ENCODE measurements around the gene MOB3A.

The MOB3A gene

GRCh38 chr19:2081873-2082810, 14.0 kb downstream of the MOB3A start:
- no peak for DNase-seq (ENCODE audit: low read depth)

GRCh38 chr19:2080336-2080988, 15.7 kb downstream of the MOB3A start:
- DNase-seq (ENCODE audit: low read depth): no peak

DNA sequence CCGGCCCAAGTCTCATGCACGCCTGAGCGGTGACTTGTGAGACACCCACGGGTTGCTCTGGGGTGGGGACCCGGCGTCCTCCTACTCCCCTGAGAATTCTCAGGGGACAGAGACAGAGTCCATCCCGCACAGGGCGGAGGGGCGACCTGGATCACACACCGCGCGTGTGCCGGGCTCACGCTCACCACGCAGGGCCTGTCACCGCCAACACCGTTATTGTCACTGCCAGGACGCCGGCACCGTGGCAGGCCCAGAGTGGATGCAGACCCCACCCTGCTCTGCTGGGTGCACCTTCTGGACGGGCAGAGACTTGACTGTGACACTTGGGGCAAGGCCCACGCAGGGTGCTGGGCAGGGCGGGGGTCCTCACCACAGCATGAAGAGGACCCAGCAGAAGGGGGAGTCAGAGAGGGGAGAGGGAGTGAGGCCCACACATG, 16.2 kb downstream of the MOB3A start:
- no peak for DNase-seq (ENCODE audit: low read depth)

DNA sequence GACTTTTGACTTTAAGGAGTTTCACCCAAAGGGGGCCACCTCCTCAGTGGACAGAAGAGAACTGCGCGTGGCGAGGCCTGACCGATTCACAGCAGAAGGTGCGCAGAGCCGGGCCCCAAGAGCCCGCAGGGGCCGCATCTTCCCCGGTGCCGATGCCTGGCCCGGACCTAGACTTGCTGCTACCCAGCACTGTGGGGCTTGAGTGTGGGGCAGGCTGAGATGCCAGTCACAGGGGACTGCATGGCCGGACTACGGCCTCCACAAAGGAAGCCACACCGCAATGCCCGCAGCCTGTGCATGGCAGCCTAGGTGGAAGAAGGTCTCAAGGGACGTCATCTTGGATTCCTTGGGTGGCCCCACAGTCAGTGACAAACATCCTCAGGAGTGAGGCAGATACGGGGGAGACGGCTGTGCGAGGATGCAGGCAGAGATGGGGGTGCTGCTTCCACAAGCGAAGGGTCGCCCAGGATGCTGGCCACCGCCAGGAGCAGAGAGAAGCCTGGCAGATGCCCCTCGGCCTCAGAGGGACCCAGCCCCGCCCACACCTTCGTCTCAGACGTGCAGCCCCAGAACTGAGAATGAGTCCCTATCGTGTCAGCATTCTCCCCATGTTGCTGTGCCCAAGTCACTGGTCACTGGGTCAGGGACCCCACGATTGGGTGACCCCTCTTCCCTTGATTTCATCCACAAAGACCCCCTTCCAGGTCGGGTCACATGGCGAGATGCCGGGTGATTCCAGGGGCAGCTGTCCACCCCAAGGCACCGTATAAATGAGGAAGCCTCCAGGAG, 16.9 kb downstream of the MOB3A start:
- no peak for DNase-seq (ENCODE audit: low read depth)

DNA sequence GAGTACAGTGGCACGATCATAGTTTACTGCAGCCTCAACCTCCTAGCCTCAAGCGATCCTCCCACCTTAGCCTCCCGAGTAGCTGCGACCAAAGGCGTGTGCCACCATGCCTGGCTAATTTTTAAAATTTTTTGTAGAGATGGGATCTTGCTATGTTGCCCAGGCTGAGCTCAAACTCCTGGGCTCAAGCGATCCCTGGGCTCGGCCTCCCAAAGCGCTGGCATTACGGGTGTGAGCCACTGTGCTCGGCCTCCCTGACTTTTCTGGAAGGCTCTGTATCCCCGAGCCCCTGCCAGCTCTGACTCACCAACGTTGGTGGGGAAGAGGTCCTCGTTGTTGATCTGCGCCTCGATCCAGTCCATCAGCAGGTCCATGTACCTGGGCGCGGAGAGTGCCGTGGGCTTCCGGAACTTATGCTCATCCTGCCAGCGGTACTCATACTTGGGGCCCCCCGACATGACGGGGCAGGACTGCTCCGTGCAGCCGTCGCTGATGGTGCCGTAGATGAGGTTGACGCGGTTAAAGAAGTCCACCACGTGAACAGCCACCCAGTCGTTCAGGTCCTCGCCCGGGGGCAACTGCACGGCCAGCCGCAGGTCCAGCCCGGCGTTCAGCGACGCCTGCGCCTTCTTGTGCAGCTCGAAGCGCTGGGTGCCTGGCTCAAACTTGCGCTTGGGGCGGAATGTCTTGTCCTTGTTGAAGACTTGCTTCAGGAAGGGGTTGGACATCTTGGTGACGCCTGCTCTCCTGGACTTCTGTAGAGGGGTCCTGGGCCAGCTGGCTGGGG, 18.1 kb downstream of the MOB3A start:
- DNase-seq (ENCODE audit: low read depth): no peak

GRCh38 chr19:2077398-2077797, 18.7 kb downstream of the MOB3A start:
- no peak for DNase-seq (ENCODE audit: low read depth)

- no peak for DNase-seq (ENCODE audit: low read depth)
Measured at GRCh38 chr19:2076526-2076944, 19.6 kb downstream of the MOB3A start.

- no peak for DNase-seq (ENCODE audit: low read depth)
Measured at GRCh38 chr19:2072757-2073551, 23.2 kb downstream of the MOB3A start.

DNA sequence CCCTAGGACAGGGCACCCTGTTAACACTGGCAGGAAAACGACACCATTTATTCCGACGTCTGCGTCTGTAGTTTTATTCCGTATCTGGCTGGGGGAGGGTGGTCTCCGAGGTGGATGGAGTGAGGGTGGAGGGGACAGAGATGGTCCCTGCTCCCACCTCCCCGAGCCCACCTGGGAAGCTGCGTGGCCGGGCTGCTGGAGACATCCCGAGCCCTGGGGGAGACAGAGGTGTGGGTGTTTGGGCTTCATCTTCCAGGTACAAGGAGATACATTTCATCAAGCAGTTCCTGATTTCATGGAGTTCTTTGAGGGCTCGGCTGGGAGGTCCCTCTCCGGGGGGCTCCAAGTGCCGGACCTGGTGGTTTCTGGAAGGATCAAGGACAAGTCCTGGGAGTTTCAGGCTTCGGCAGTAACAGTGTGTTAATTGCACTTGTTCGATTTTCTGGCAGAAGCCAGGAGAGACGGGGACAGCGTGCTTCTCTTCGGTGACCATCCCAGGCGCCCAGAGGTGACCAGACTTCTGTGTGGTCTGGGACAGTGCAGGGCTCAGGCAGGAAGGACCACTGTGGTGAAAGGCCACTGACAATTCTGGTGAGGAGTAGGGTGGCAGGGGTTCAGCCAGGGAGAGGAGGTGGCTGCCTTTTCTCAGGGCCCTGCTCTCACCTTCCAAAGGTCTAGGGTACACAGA, 25.0 kb downstream of the MOB3A start:
- no peak for DNase-seq (ENCODE audit: low read depth)

DNA sequence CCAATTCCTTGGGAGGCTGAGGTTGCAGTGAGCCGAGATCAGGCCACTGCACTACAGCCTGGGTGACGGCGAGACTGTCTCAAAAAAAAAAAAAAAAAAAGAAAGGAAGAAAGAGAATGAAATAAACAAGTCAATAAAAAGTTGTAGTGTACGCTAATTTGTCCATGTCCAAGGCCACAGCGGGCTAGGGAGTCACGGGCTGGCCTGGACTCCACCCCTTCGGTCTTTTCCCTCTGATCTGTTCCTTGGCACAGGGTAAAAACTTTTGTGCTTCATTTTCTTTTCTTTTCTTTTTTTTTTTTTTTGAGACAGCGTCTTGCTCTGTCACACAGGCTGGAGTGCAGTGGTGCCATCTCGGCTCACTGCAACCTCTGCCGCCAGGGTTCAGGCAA, 25.7 kb downstream of the MOB3A start:
- DNase-seq (ENCODE audit: low read depth): no peak

- DNase-seq (ENCODE audit: low read depth): no peak
Measured at GRCh38 chr19:2064788-2065524, 31.2 kb downstream of the MOB3A start.

GRCh38 chr19:2064395-2064787, 31.7 kb downstream of the MOB3A start:
- no peak for DNase-seq (ENCODE audit: low read depth)

GRCh38 chr19:2063824-2064223, 32.3 kb downstream of the MOB3A start:
- no peak for DNase-seq (ENCODE audit: low read depth)

DNA sequence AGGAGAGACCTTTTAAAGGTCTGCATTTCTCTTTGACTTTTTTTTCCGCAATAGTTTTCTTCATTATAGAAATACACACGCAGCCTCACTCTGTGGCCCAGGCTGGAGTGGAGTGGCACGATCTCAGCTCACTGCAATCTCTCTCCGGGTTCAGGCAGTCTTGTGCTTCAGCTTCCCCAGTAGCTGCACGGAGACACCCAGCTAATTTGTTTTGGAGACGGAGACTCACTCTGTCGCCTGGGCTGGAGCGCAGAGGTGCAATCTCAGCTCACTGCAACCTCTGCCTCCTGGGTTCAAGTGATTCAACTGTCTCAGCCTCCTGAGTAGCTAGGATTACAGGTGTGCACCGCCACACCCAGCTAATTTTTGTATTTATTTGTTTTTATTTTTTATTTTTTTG, 33.4 kb downstream of the MOB3A start:
- DNase-seq (ENCODE audit: low read depth): no peak

DNA sequence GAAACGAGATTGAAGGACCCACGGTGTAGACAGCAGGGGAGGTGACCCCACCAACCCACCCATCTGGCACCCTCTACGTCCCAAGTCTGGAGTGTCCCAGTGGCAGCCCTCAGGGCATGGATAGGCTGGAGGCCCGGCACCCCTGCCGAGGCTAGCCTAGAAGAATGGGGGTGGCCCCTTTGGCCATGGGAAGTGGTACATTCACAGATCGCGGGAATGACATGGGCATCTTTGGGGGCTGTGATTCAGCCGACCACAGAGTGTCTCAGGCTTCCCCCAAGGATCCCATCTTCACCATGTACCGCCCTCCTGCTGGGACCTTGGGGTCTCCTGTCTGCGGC, 33.8 kb downstream of the MOB3A start:
- no peak for DNase-seq (ENCODE audit: low read depth)

DNA sequence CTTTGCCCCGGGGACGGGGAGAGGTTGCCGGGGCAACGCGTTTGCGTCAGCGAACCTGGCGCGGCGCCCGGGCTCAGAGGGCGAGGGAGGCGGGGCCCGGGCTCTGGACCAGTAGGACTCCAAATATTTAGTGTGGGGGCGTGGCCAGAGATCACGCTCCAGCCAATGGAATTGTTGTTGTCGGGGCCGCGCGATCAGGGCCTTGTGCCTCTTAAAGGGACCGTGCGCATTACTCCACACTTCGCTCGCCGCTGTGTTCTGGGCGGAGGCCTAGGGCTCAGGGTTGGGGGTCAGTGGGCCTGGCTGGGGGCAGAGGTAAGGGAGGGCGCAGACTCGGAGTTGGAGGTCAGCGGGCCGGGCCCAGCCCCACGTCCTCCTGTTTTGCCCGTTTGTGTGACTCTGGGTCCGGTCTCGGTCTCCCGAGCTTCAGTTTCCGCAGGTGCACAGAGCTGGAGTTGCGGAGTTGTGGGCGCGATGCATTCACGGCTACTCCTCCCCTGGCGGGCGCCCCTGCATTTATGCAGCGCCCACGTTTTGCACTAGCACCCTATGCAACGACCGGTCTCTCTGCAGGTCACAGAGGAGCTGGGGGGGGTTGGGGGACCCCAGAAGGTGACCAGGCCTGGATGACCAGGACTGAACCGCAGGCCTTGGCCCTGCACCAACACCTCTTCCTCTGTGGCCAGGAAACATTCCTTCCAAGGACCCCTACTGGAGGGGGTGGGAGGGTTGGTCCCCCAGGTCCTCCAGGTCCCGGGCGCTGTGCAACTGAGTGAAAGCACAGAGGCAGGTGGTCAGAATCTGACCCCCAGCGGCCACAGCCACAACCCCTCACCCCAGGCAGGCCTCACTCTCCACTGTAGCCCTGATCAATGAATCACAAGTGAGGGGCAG, 34.4 kb downstream of the MOB3A start:
- peak; percentile 98 for DNase-seq (ENCODE audit: low read depth)

- no peak for DNase-seq (ENCODE audit: low read depth)
Measured at GRCh38 chr19:2060884-2061494, 35.1 kb downstream of the MOB3A start.
